ENCODE measurements around the gene EEFSEC. TPM values are rescaled to one million over a fixed set of nuclear protein-coding genes. Genes with fewer than 3 reads are reported as not detected.

The EEFSEC gene
- total RNA-seq, 1 experiment from 2014 or later = 9.5 TPM

DNA sequence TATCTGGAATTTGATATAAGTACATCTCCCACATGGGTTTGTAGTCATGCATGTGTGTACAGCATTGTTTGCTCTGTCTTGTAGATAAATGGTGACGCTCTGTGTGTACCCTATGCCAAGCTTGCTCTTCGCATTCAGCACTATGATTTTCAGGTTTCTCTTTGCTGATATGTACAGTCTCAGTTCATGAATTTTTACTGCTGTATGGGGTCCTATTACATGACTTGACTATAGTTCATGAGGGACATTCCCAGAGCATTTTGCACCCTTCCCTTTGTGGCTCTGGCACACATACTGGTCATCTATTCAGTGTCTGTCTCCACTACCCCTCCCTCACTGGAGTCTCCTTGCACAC is 132.7 kb downstream of the EEFSEC start:
- Histone ChIP-seq H2AFZ (ENCODE audit: low read length) (no peak overlapping the region), H2BK15ac (ENCODE audit: low read depth, low read length) (no peak overlapping the region), H3K9ac (ENCODE audit: extremely low read depth, insufficient read length, low read length) (no peak overlapping the region), H3K14ac (ENCODE audit: insufficient read depth, low read length) (no peak overlapping the region), H3K23ac (ENCODE audit: insufficient read length, low read depth, low read length) (no peak overlapping the region), H3K79me1 (ENCODE audit: insufficient read depth, low read depth, low read length, poor library complexity, severe bottlenecking) (no peaks in the 10 kb centered on the region), H3K79me2 (ENCODE audit: insufficient read depth, low read length) (no peaks in the 10 kb centered on the region), H3K4me2 (ENCODE audit: insufficient read depth, insufficient read length, low read length) (no peak overlapping the region), H3K9me3 (ENCODE audit: control insufficient read depth, low read depth, low read length) (no peaks in the 10 kb centered on the region), H3K23me2 (ENCODE audit: insufficient read length, low read depth, low read length, poor library complexity, severe bottlenecking) (no peaks in the 10 kb centered on the region), H4K5ac (ENCODE audit: insufficient read length, low read depth, low read length) (no peak overlapping the region), H3K27me3 (ENCODE audit: insufficient read depth, low read length) (no peaks in the 10 kb centered on the region), H2BK12ac (ENCODE audit: insufficient read length, low read depth, low read length) (no peak overlapping the region), H2BK120ac (ENCODE audit: low read depth, low read length, poor library complexity, severe bottlenecking) (no peak overlapping the region), H4K91ac (ENCODE audit: insufficient read length, low read depth, low read length) (no peak overlapping the region), H2BK20ac (ENCODE audit: low read depth, low read length, poor library complexity, severe bottlenecking) (no peak overlapping the region), H3K18ac (ENCODE audit: insufficient read length, low read depth, low read length) (no peak overlapping the region), H2AK5ac (ENCODE audit: insufficient read length, low read length) (no peak overlapping the region), H3K4me1 (ENCODE audit: insufficient read depth, low read length) (peaks cover 24% of the 10 kb centered on the region; the same call in 1 of the 2 replicates), H3K4ac (ENCODE audit: low read depth, low read length) (no peak overlapping the region), H3T11ph (ENCODE audit: low read length) (no peak overlapping the region), H2BK5ac (ENCODE audit: insufficient read length, low read length) (no peak overlapping the region), H4K8ac (replicated peaks; ENCODE audit: insufficient read length, low read depth, low read length) (no peak overlapping the region), H4K20me1 (ENCODE audit: control insufficient read depth, insufficient read depth, insufficient read length) (no peaks in the 10 kb centered on the region), H3K56ac (ENCODE audit: insufficient read length, low read depth, low read length) (no peak overlapping the region), H3K27ac (ENCODE audit: insufficient read length, low read depth, low read length) (no peak overlapping the region)
- no peak overlapping the region for H3K27ac Mint-ChIP-seq
- peaks cover 50% of the 10 kb centered on the region in 2 experiments for H3K4me1 Mint-ChIP-seq
- no CpG with 5 or more reads among the region's 2 CpGs for WGBS (ENCODE audit: extremely low coverage, insufficient read length, low lambda C conversion rate)
- peaks cover 0 to 14% (median 4%) of the 10 kb centered on the region in 3 experiments; a peak in 4 of 7 replicates for H3K36me3 Mint-ChIP-seq (ENCODE audit: insufficient read depth in 1 of 3, low read depth in 3 of 3)
- TF ChIP-seq, protein P1, sequence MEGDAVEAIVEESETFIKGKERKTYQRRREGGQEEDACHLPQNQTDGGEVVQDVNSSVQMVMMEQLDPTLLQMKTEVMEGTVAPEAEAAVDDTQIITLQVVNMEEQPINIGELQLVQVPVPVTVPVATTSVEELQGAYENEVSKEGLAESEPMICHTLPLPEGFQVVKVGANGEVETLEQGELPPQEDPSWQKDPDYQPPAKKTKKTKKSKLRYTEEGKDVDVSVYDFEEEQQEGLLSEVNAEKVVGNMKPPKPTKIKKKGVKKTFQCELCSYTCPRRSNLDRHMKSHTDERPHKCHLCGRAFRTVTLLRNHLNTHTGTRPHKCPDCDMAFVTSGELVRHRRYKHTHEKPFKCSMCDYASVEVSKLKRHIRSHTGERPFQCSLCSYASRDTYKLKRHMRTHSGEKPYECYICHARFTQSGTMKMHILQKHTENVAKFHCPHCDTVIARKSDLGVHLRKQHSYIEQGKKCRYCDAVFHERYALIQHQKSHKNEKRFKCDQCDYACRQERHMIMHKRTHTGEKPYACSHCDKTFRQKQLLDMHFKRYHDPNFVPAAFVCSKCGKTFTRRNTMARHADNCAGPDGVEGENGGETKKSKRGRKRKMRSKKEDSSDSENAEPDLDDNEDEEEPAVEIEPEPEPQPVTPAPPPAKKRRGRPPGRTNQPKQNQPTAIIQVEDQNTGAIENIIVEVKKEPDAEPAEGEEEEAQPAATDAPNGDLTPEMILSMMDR (conservative IDR thresholded peaks at IDR 0.05) = no peak
- peaks cover 4 to 9% of the 10 kb centered on the region in 2 experiments; a peak in 3 of 5 replicates for H3K9me3 Mint-ChIP-seq
- DNase-seq = no peak
- no peak overlapping the region for H3K4me3 Mint-ChIP-seq
- H3K27me3 Mint-ChIP-seq (ENCODE audit: low read depth) = peaks cover 24% of the 10 kb centered on the region
